HepG2 (cell line): ENCODE results near the gene SNHG17. TPM values are rescaled to one million over a fixed set of nuclear protein-coding genes. Genes with fewer than 3 reads are reported as not detected.
A peak's percentile ranks its signal among the peaks of the same experiment; 100 is the strongest.

Experiments used
- BRD4 ChIP-seq: sonication (generic); formaldehyde crosslinking; IDR thresholded peaks from 2 replicates; pipeline ENCODE4 v1.4.0; 2020; ENCODE audit warnings: missing genetic modification reagents
- HHEX ChIP-seq: IDR thresholded peaks from 2 replicates; pipeline ENCODE4 v1.6.1; 2016; ENCODE audit warnings: control low read depth
- IRX3 ChIP-seq: sonication (generic); formaldehyde crosslinking; IDR thresholded peaks from 2 replicates; pipeline ENCODE4 v1.8.1; 2023; ENCODE audit warnings: mild to moderate bottlenecking, low read depth, missing genetic modification reagents, borderline replicate concordance
- MAZ ChIP-seq, 2 experiments: sonication (generic) in 1 of 2; formaldehyde crosslinking in 1 of 2; IDR thresholded peaks; 2 replicates each; pipeline versions ENCODE4 v1.5.0 to v1.6.1; 2012 to 2020; ENCODE audit warnings: low read depth in 2 of 2, mild to moderate bottlenecking in 2 of 2, borderline replicate concordance in 1 of 2, improper control_type of control experiment in 1 of 2, low read length in 1 of 2, missing genetic modification reagents in 1 of 2, moderate library complexity in 1 of 2
- PRDM15 ChIP-seq: sonication (generic); formaldehyde crosslinking; IDR thresholded peaks from 2 replicates; pipeline ENCODE4 v1.4.0; 2020; ENCODE audit warnings: missing genetic modification reagents
- PREB ChIP-seq: sonication (generic); formaldehyde crosslinking; IDR thresholded peaks from 2 replicates; pipeline ENCODE4 v1.4.0; 2020; ENCODE audit warnings: missing genetic modification reagents
- SP140L ChIP-seq: sonication (generic); formaldehyde crosslinking; IDR thresholded peaks from 2 replicates; pipeline ENCODE4 v1.4.0; 2020; ENCODE audit warnings: missing genetic modification reagents, borderline replicate concordance
- THAP11 ChIP-seq: IDR thresholded peaks from 2 replicates; pipeline ENCODE4 v1.6.1; 2016; ENCODE audit warnings: missing biosample characterization, missing genetic modification reagents
- THAP7 ChIP-seq: sonication (generic); formaldehyde crosslinking; IDR thresholded peaks from 2 replicates; pipeline ENCODE4 v1.8.1; 2023; ENCODE audit warnings: mild to moderate bottlenecking, missing genetic modification reagents
- ZFAT ChIP-seq: sonication (generic); formaldehyde crosslinking; conservative IDR thresholded peaks from 2 replicates; pipeline ENCODE4 v1.8.1; 2023; ENCODE audit warnings: missing genetic modification reagents, inconsistent platforms
- ZNF260 ChIP-seq: sonication (generic); formaldehyde crosslinking; IDR thresholded peaks from 2 replicates; pipeline ENCODE4 v1.4.0; 2020; ENCODE audit warnings: missing genetic modification reagents, low read depth, mild to moderate bottlenecking, borderline replicate concordance
- ZNF296 ChIP-seq: sonication (generic); formaldehyde crosslinking; conservative IDR thresholded peaks from 2 replicates; pipeline ENCODE4 v1.5.0; 2020; ENCODE audit warnings: mild to moderate bottlenecking, missing genetic modification reagents
- ZNF343 ChIP-seq: sonication (generic); formaldehyde crosslinking; IDR thresholded peaks from 2 replicates; pipeline ENCODE4 v1.4.0; 2020; ENCODE audit warnings: mild to moderate bottlenecking, missing genetic modification reagents
- ZNF557 ChIP-seq: sonication (generic); formaldehyde crosslinking; IDR thresholded peaks from 2 replicates; pipeline ENCODE4 v1.4.0; 2020; ENCODE audit warnings: missing genetic modification reagents
- ZNF598 ChIP-seq: sonication (generic); formaldehyde crosslinking; IDR thresholded peaks from 2 replicates; pipeline ENCODE4 v1.5.1; 2020; ENCODE audit warnings: mild to moderate bottlenecking, missing genetic modification reagents, borderline replicate concordance
- ZNF629 ChIP-seq: sonication (generic); formaldehyde crosslinking; conservative IDR thresholded peaks from 2 replicates; pipeline ENCODE4 v1.5.0; 2020; ENCODE audit warnings: missing genetic modification reagents
- ZNF772 ChIP-seq: sonication (generic); formaldehyde crosslinking; IDR thresholded peaks from 2 replicates; pipeline ENCODE4 v1.5.0; 2020; ENCODE audit warnings: mild to moderate bottlenecking, missing genetic modification reagents
- polyA plus RNA-seq, 8 experiments: library from polyadenylated mRNA; depleted of rRNA in 3 of 8; stranded (reverse) in 7 of 8; unstranded in 1 of 8; fragments of >200 nt; fragmentation: Illumina TruSeq in 4 of 8; extraction: Trizol in 4 of 8; gene quantifications; 2 replicates each; pipeline versions ENCODE4 v1.2.1 to v1.2.3, GENCODE V29; 2011 to 2016; ENCODE audit warnings: low read depth in 4 of 8, missing spikeins in 1 of 8, mixed read lengths in 1 of 8; ENCODE audit not compliant: insufficient read depth in 1 of 8
- total RNA-seq, 5 experiments: library from RNA; depleted of rRNA; stranded (reverse); fragments of >200 nt; fragmentation: Illumina TruSeq; extraction: Trizol; gene quantifications; 2 replicates each; pipeline ENCODE4 v1.2.3, GENCODE V29; 2016; ENCODE audit warnings: low read depth in 1 of 5
- TF ChIP-seq, protein P1 (sequence below): sonication (generic); formaldehyde crosslinking; IDR thresholded peaks from 2 replicates; pipeline ENCODE4 v1.5.0; 2020; ENCODE audit warnings: mild to moderate bottlenecking, missing genetic modification reagents, moderate library complexity
- TF ChIP-seq, protein P2 (sequence below): sonication (generic); formaldehyde crosslinking; conservative IDR thresholded peaks from 2 replicates; pipeline ENCODE4 v1.8.0; 2022; ENCODE audit warnings: low read depth, missing genetic modification reagents

SNHG17 gene
- total and polyA plus RNA-seq, 2 of the 13 experiments (the other 11 are each of a cell fraction or from before 2014, with no cell fraction given): 26.2 to 41.2 TPM

- TF ChIP-seq PREB (peak; percentile 66; the same call in 1 of the 2 replicates), ZFAT (CRISPR knock-in tag) (0 out of 2 replicates have a peak, but pooled peaks have one; percentile 49), BRD4 (CRISPR knock-in tag) (peak; percentile 99), ZNF557 (CRISPR knock-in tag) (peak; percentile 96; the same call in 1 of the 2 replicates), ZNF260 (CRISPR knock-in tag) (no peak; the same call in 1 of the 2 replicates), IRX3 (CRISPR knock-in tag) (peak; percentile 75), ZNF598 (CRISPR knock-in tag) (peak; percentile 96; the same call in 1 of the 2 replicates), SP140L (peak; percentile 97), MAZ (IDR thresholded peaks at IDR 0.05; ENCODE audit: borderline replicate concordance, low read depth, low read length) (peak; percentile 87), MAZ (CRISPR knock-in tag; IDR thresholded peaks at IDR 0.05; ENCODE audit: low read depth) (peak; percentile 99), ZNF772 (CRISPR knock-in tag) (peak; percentile 99), ZNF629 (CRISPR knock-in tag) (peak; percentile 56; the same call in 1 of the 2 replicates), THAP11 (peak; percentile 96), PRDM15 (CRISPR knock-in tag) (peak; percentile 62; the same call in 1 of the 2 replicates), THAP7 (CRISPR knock-in tag) (peak; percentile 97), ZNF296 (CRISPR knock-in tag) (peak; percentile 74; the same call in 1 of the 2 replicates), ZNF343 (CRISPR knock-in tag) (peak; percentile 98), HHEX (CRISPR knock-in tag) (no peak; the same call in none of the 2 replicates)
- TF ChIP-seq, protein P1, sequence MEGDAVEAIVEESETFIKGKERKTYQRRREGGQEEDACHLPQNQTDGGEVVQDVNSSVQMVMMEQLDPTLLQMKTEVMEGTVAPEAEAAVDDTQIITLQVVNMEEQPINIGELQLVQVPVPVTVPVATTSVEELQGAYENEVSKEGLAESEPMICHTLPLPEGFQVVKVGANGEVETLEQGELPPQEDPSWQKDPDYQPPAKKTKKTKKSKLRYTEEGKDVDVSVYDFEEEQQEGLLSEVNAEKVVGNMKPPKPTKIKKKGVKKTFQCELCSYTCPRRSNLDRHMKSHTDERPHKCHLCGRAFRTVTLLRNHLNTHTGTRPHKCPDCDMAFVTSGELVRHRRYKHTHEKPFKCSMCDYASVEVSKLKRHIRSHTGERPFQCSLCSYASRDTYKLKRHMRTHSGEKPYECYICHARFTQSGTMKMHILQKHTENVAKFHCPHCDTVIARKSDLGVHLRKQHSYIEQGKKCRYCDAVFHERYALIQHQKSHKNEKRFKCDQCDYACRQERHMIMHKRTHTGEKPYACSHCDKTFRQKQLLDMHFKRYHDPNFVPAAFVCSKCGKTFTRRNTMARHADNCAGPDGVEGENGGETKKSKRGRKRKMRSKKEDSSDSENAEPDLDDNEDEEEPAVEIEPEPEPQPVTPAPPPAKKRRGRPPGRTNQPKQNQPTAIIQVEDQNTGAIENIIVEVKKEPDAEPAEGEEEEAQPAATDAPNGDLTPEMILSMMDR (CRISPR knock-in tag): peak; percentile 99
- TF ChIP-seq, protein P2, sequence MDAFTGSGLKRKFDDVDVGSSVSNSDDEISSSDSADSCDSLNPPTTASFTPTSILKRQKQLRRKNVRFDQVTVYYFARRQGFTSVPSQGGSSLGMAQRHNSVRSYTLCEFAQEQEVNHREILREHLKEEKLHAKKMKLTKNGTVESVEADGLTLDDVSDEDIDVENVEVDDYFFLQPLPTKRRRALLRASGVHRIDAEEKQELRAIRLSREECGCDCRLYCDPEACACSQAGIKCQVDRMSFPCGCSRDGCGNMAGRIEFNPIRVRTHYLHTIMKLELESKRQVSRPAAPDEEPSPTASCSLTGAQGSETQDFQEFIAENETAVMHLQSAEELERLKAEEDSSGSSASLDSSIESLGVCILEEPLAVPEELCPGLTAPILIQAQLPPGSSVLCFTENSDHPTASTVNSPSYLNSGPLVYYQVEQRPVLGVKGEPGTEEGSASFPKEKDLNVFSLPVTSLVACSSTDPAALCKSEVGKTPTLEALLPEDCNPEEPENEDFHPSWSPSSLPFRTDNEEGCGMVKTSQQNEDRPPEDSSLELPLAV (CRISPR knock-in tag): no peak
Measured at GRCh38 chr20:38446441-38447209, 11.5 kb upstream of the SNHG17 start (continued).
